GM19043 (cell line): ENCODE measurements around the gene DGUOK.

Source experiments
- ATAC-seq: cut with Tn5 transposase; IDR thresholded peaks from one replicate; pipeline ENCODE4 v1.9.1; 2021; ENCODE audit warnings: low read depth; ENCODE audit not compliant: unreplicated experiment

The DGUOK gene

GRCh38 chr2:73993778-73994177 lies 67.1 kb downstream of the DGUOK start:
- ATAC-seq, result no peak

- no peak for ATAC-seq
These were observed 67.6 kb downstream of the DGUOK start for GRCh38 chr2:73994178-73994831.

GRCh38 chr2:73995810-73996209 lies 69.1 kb downstream of the DGUOK start:
- ATAC-seq, result no peak

- no peak for ATAC-seq
These were observed 71.1 kb downstream of the DGUOK start for GRCh38 chr2:73997813-73998212.

GRCh38 chr2:73998451-73998850 lies 71.8 kb downstream of the DGUOK start:
- no peak for ATAC-seq

- ATAC-seq, result no peak
These were observed 72.3 kb downstream of the DGUOK start for GRCh38 chr2:73998933-73999332.

GRCh38 chr2:73999881-74000597 lies 73.4 kb downstream of the DGUOK start:
- ATAC-seq, result no peak

- no peak for ATAC-seq
These were observed 74.0 kb downstream of the DGUOK start for GRCh38 chr2:74000666-74001065.

GRCh38 chr2:74001121-74001520 lies 74.4 kb downstream of the DGUOK start:
- no peak for ATAC-seq

GRCh38 chr2:74001781-74002504 lies 75.3 kb downstream of the DGUOK start:
- peak; percentile 35 for ATAC-seq

GRCh38 chr2:74002505-74003421 lies 76.1 kb downstream of the DGUOK start:
- peak; percentile 94 for ATAC-seq

GRCh38 chr2:74003494-74004211 lies 77.0 kb downstream of the DGUOK start:
- no peak for ATAC-seq

- no peak for ATAC-seq
These were observed 77.8 kb downstream of the DGUOK start for GRCh38 chr2:74004212-74005182.

GRCh38 chr2:74005786-74006185 lies 79.1 kb downstream of the DGUOK start:
- no peak for ATAC-seq

- no peak for ATAC-seq
These were observed 79.8 kb downstream of the DGUOK start for GRCh38 chr2:74006459-74006858.

- no peak for ATAC-seq
These were observed 80.4 kb downstream of the DGUOK start for GRCh38 chr2:74007121-74007520.

- no peak for ATAC-seq
These were observed 81.0 kb downstream of the DGUOK start for GRCh38 chr2:74007711-74008110.
